ENCODE data around the gene MPL. TPM values are rescaled to one million over a fixed set of nuclear protein-coding genes. Genes with fewer than 3 reads are reported as not detected.

The MPL gene
- total and polyA plus RNA-seq, 2 of the 13 experiments (the other 11 are each of a cell fraction or from before 2014, with no cell fraction given), result not detected

GRCh38 chr1:43350976-43351375 is 13.4 kb downstream of the MPL start:
- H3K36me3 ChIP-seq (replicated peaks in 1 of 2; ENCODE audit: control insufficient read depth in 1 of 2, insufficient read depth in 2 of 2, low read length in 2 of 2), result no peaks in the 10 kb centered on the region
- H3K4me1 ChIP-seq (ENCODE audit: insufficient read depth, low read length), result peaks cover 52% of the 10 kb centered on the region
- FAIRE-seq (no peak), ATAC-seq (no peak), DNase-seq (ENCODE audit: low spot score) (no peak)
- TF ChIP-seq POLR2AphosphoS2 (IDR thresholded peaks at IDR 0.05; ENCODE audit: low read depth, low read length) (no peak), CHCHD3 (CRISPR knock-in tag; IDR thresholded peaks at IDR 0.05) (no peak), HHEX (CRISPR knock-in tag; IDR thresholded peaks at IDR 0.05) (no peak)
- CTCF ChIA-PET (ENCODE audit: low intra/inter-chr PET ratio, low total read pairs), result no interaction called here
- H3K27ac ChIP-seq (ENCODE audit: extremely low read length, insufficient read depth, low read length), result no peak overlapping the region
- BruUV-seq (replicated peaks), result no TSS peak
- H4K20me1 ChIP-seq (ENCODE audit: insufficient read depth, low read length), result no peaks in the 10 kb centered on the region
- H3K4me3 ChIP-seq (replicated peaks in 1 of 3; ENCODE audit: insufficient read depth in 1 of 3, low read depth in 2 of 3, low read length in 3 of 3), result no peak overlapping the region
- H3K27me3 ChIP-seq (ENCODE audit: control insufficient read depth in 1 of 2, insufficient read depth in 2 of 2, low read length in 2 of 2), result no peaks in the 10 kb centered on the region; a peak in 1 of 5 replicates
- in situ Hi-C loops (cut with HindIII; ENCODE audit: extremely low pct_ligation_motif_present, low pct_unique_long_range_greater_than_20kb), result no loop called here
- no peaks in the 10 kb centered on the region for H3K9me3 ChIP-seq (ENCODE audit: low read length)
- WGBS (ENCODE audit: low lambda C conversion rate), result 88% methylated on average over 1 of the region's 1 CpG
- POLR2A ChIA-PET, result interaction anchor here (4.1 kb wide), 1 partner anchor 16 kb away, joined by 32 read pairs; the partner anchor contains the start of gene ELOVL1
- H2AFZ ChIP-seq (ENCODE audit: low read length), result no peak overlapping the region
- intact Hi-C loops (cut with micrococcal nuclease; ENCODE audit: unreplicated experiment), result no loop called here
- no peak overlapping the region for H3K4me2 ChIP-seq (ENCODE audit: low read depth, low read length)
- H3K79me2 ChIP-seq (ENCODE audit: insufficient read depth, low read length), result no peaks in the 10 kb centered on the region
- no peak overlapping the region for H3K9ac ChIP-seq (ENCODE audit: insufficient read depth, low read depth, low read length)

- no peak for ATAC-seq
- Histone ChIP-seq H3K9me3 (ENCODE audit: low read length) (no peaks in the 10 kb centered on the region), H2AFZ (ENCODE audit: low read length) (no peak overlapping the region), H3K27me3 (ENCODE audit: control insufficient read depth in 1 of 2, insufficient read depth in 2 of 2, low read length in 2 of 2) (no peaks in the 10 kb centered on the region; a peak in 1 of 5 replicates), H3K4me2 (ENCODE audit: low read depth, low read length) (peak overlapping the region; percentile 37), H3K36me3 (replicated peaks in 1 of 2; ENCODE audit: control insufficient read depth in 1 of 2, insufficient read depth in 2 of 2, low read length in 2 of 2) (no peaks in the 10 kb centered on the region), H3K79me2 (ENCODE audit: insufficient read depth, low read length) (no peaks in the 10 kb centered on the region), H4K20me1 (ENCODE audit: insufficient read depth, low read length) (no peaks in the 10 kb centered on the region), H3K9ac (ENCODE audit: insufficient read depth, low read depth, low read length) (no peak overlapping the region), H3K4me3 (replicated peaks in 1 of 3; ENCODE audit: insufficient read depth in 1 of 3, low read depth in 2 of 3, low read length in 3 of 3) (no peak overlapping the region), H3K4me1 (ENCODE audit: insufficient read depth, low read length) (peaks cover 52% of the 10 kb centered on the region), H3K27ac (ENCODE audit: extremely low read length, insufficient read depth, low read length) (no peak overlapping the region)
- peak; percentile 64 for FAIRE-seq
- DNase-seq (ENCODE audit: low spot score), result peak; percentile 40
- 65% methylated on average over 10 of the region's 10 CpGs for WGBS (ENCODE audit: low lambda C conversion rate)
- POLR2A ChIA-PET, result interaction anchor here (4.1 kb wide), 1 partner anchor 16 kb away, joined by 32 read pairs; the partner anchor contains the start of gene ELOVL1
- CTCF ChIA-PET (ENCODE audit: low intra/inter-chr PET ratio, low total read pairs), result no interaction called here
- intact Hi-C loops (cut with micrococcal nuclease; ENCODE audit: unreplicated experiment) (no loop called here), in situ Hi-C loops (cut with HindIII; ENCODE audit: extremely low pct_ligation_motif_present, low pct_unique_long_range_greater_than_20kb) (no loop called here)
- BruUV-seq (replicated peaks), result no TSS peak
- no peak for TF ChIP-seq NR2F6 (IDR thresholded peaks at IDR 0.05)
- no peak for TF ChIP-seq NR2F6 (CRISPR knock-in tag; IDR thresholded peaks at IDR 0.05)
- TF ChIP-seq ZNF503 (CRISPR knock-in tag; IDR thresholded peaks at IDR 0.05), result no peak
- peak; percentile 55; the same call in 1 of the 2 replicates for TF ChIP-seq ZFX (CRISPR knock-in tag; IDR thresholded peaks at IDR 0.05; ENCODE audit: low read depth)
- no peak for TF ChIP-seq ZNF205 (CRISPR knock-in tag; IDR thresholded peaks at IDR 0.05)
- no peak for TF ChIP-seq CBFB (CRISPR knock-in tag; IDR thresholded peaks at IDR 0.05)
- TF ChIP-seq EHMT2 (IDR thresholded peaks at IDR 0.05; ENCODE audit: borderline replicate concordance, low read depth, low read length), result no peak
- no peak for TF ChIP-seq ZNF629 (CRISPR knock-in tag; conservative IDR thresholded peaks at IDR 0.05)
- TF ChIP-seq SOX6 (IDR thresholded peaks at IDR 0.05), result no peak
- TF ChIP-seq SOX6 (CRISPR knock-in tag; IDR thresholded peaks at IDR 0.05), result peak; percentile 22; the same call in 1 of the 2 replicates
- no peak for TF ChIP-seq LRRFIP1 (CRISPR knock-in tag; conservative IDR thresholded peaks at IDR 0.05)
- TF ChIP-seq ZNF607 (CRISPR knock-in tag; IDR thresholded peaks at IDR 0.05; ENCODE audit: borderline replicate concordance), result no peak
Observed at GRCh38 chr1:43351421-43352350, 14.1 kb downstream of the MPL start.

Measured in HepG2 (cell line).